ELR (cell line): Measurements from ENCODE around the gene TPRG1L.

Experiments used
- DNase-seq: peaks from one replicate; pipeline ENCODE4 v3.0.0-alpha.2; 2015; ENCODE audit warnings: low read depth

The TPRG1L gene

DNA sequence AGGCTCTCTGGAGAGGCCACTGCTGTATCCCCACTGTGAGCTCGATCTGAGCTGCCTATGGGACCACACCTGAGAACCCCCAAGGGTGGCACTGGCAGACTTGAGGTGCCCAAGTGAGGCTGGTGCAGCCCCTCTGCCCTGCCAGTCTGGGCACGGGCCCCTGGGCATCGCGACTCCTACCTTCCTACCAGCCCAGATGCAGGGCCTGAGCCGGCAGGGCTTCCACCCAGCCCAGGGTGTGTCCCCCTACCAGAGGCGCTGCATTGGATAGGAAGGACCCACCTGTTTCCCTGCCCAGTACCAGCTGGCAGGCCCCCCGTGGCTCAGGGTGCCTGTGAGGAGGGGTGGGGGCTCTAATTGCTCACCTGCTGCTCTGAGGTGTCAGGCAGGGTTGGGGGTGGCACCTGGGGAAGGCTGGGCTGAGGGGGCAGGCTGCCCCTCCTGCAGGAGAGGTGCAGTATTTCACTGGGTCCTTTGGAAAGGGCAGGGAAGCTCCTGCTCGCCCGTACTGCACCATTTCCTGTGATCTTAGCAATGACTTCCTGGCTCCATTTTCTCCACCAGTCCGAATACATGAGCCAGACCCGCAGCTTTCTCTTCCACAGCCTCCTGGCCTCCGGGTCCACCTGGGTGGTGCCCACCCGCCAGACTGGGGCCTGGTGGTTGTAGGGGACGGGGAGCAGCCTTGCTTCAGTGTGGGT lies 39.3 kb downstream of the TPRG1L start:
- DNase-seq: no peak

DNA sequence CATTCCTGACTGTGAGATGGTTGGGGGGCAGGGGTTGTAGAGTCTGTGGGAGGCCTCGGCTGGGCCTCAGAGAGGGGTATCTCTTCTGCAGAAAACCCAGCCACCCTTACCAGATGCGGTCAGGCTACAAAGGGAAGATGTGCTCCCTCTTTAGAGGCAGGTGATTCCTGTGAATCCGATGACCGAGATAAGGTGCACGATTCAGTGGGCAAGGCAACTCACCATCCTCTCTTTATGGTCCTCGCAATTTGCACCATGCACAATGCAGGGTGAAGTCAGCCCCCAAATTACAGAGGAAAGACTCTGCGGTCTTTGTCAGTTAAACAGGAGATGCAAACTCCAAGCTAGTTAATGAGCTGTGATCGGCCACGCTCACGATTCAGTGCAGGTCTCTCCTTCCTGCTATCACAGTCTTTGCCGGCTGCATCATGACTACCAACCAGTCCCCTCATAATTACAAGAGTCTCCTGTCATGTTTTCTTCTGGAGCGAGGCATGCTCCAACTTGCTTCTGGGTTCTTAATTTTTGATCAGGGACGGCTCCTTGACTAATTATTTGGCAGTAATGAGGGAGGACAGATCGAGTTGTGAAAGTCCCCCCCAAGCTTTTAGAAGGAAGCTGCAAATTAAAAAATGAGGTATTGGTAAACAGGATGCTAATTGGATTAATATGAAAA lies 40.0 kb downstream of the TPRG1L start:
- DNase-seq: no peak

GRCh38 chr1:3668148-3668547 lies 43.3 kb downstream of the TPRG1L start:
- no peak for DNase-seq

GRCh38 chr1:3668585-3669300 lies 43.9 kb downstream of the TPRG1L start:
- DNase-seq: no peak

- DNase-seq: no peak
These were observed 44.6 kb downstream of the TPRG1L start for GRCh38 chr1:3669421-3669821.

GRCh38 chr1:3669971-3670431 lies 45.2 kb downstream of the TPRG1L start:
- no peak for DNase-seq

DNA sequence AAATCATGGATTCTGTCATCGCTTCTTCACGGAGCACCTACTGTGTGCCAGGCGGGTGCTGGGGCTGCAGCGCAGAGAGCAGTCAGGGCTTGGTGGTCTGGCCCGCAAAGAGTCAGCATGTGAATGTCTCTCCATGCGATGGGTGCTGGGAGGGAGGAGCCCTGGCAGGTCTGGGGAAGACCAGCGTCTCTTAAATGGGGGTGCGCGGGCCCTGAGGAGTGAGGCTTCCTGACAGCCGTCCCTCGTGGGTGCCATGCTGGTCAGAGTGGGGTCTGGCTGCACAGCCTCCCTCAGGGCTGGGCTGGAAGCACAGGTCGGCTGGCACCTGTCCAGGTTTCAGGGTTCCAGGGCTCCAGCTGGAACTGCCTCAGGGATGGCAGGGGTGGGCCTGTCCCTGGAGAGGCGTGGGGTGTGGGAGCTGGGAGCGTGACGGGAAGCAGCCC lies 46.0 kb downstream of the TPRG1L start:
- no peak for DNase-seq

DNA sequence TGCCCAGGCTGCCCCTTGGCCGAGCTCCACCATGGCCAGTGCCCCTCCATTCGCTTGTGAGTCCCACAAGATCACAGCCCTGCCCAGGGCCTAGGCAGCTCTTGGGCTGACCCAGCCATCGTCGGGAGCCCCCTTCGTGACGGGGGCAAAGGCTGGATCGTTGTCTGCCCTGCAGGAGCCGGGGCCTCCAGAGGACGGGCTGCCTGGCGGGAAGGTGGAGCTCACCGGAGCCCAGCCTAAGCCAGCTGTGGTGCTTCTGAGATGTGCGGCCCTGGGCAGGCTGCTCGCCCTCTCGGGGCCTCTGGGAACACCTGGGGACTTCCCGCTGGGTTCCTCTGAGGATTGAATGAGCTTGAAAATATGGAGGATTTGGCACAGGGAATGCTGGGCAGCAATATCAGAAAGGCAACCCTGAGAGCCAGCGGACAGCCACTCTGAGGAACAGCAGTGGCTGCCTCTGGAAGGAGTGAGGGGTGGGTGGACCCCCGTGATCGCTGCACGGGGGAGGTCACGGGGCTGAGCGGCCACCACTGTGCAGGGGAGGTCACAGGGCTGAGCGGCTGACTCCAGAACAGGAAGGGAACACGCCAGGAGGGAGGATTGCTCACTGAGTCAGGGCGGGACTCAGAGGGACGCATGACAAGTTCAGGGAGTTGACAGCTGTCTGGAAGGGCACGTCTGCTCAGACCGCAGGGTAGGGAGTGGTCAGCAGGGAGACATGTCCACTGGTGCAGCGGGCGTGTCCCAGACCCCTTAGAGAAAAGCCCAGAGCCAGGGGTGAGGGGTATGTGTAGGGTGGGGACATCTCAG lies 46.8 kb downstream of the TPRG1L start:
- DNase-seq: peak; percentile 23

- DNase-seq: no peak
These were observed 47.6 kb downstream of the TPRG1L start for GRCh38 chr1:3672231-3672970.

DNA sequence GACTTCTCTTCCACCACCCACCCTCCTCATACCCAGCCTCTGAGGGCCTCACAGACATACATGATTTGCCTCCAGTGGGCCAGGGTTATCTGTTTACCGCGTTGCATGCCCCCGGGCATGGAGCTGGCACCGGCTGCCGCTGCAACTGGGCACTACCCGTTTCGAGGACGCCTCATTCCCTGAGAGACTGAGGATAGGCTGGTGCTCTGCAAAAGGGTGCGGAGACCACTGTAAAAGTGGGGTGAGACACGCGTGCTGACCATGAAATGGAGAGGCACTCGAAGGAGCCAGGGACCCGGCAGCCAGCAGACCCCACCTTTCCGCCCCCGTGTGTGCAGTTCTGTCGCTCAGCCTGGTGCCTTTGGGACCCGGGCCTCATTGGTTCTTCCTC lies 48.2 kb downstream of the TPRG1L start:
- no peak for DNase-seq

DNA sequence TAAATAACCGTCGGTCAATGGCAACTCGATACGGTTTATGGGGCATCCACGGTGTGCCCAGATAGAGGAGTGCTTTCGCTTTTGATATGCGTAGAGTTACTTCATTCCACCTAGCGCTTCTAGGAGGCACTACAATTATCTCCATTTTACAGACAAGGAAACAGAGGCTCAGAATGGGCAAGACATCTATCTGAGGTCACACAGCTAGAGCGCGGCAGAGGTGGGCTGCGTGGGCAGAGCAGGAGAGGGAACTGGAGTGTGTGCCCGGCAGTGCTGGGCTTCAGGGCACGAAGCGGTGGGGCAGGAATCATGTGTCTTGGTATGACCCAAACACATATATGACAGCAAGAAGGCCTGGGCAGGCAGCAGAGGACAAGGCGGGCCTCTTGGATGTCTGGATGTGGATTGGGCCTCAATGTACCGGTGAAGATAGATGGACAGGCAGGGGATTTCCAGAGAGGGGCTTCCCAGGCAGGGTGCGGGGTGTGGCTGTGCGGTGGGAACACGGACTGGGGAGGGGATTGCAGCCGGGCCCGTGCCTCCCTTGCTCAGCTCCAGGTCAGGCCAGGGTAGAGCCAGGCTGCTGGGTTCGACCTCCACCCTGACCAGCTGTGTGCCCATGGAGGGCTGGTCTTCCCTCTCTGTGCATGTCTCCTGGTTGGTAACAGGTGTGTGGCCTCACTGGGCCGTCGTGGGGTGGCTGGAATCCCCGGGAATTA lies 48.7 kb downstream of the TPRG1L start:
- no peak for DNase-seq

DNA sequence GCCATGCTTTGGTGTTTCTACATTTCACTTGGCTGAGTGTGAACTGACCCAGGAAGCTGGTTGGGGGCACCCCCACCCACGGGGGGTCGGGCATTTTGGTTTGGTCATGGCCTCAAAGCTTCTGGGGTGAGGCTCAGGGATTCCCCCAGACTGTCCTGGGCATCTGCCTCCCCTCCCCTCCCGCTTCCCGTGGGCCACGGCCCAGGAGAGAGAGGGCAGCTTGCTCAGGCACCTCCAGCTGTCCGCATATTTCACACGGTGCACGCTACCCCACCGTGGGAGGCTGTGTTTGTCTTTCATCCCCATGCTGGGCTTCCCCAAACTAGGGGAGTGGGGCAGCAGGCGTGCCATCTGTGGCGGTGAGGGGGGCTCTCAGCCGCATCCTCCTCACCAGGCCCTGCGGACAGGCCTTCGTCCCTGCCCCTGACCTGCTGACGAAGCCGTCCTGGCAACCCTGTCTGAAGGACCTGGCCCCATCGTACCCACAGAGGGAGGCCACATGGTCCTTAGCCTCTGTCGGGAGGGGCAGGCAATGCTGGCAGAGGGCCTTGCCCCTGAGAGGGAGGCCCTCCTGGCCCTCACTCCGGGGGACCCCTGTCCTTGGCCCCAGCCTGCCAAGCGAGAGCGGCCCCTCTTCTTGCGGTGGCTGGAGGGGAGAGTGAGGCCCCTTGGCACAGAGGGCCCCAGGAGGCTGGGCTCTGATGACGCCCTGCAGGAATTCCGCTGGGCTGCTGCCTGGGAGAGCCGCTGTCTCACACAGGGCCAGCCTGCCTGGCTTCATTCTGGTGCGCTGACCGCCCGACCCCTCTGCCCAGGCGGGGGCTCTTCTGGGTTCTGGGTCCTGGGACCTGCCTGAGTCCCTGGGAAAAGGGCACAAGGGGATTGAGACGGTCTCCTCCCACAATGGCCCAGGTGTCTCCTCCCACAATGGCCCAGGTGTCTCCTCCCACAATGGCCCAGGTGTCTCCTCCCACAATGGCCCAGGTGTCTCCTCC lies 49.6 kb downstream of the TPRG1L start:
- no peak for DNase-seq

DNA sequence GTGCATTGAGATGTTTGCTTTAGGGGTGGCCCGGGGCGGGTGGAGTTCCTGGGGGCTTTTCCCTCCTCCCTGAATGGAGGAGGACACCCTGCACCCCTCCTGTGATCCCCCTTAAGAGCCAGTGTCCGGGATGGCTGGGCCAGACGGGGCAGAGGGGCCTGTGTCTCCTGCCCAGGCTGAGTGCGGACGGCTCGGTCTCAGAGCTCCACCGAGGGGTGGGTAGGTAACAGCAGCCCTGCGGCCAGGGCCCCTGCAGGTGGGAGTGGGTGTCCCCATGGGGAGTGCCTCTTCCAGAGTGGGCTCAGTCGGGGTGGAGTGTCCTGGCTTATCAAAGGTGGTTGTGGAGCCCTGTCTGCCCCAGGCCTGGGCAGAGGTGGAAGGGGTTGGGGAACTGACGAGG lies 50.6 kb downstream of the TPRG1L start:
- no peak for DNase-seq

DNA sequence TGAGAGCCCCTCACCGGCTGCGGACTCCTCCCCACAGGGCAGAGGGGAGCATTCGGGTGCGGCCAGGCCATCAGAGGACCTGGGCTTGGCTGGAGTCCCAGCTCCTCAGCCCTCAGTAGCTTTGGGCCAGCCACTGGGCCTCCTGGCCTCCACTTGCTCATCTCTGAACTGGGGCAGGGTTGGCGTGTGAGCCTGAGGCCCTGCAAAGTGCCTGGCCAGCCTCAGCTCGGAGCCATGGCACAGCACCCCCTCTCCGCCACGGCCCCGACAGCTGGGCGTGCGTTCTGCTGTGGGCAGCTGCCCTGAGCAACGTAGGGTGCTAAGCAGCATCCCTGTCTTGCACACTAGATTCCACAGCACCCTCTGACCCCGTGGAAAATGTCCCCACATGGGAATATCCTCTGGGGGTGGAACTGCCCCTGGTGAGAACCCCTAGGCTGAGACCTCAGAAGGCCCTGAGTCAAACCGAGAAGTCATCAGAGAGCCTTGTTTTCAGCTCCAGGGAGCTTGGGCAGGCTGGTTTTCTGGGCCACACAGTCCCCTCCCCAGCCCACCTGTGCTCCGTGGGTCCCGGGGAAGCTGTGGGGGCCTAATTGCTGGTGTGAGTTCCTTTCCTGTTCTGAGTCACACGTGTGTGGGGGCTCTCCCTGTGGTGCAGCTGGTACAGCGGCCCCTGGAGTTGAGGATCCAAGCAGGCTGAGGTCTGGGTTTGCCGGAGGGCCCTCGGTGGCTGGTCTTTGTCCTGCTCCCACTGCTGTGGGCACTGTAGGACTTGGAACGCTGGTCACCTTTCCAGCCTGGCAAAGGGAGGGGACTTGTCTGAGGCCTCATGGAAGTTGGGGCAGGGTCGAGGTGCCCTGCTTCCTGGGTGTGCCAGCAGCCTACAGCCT lies 52.0 kb downstream of the TPRG1L start:
- DNase-seq: no peak

DNA sequence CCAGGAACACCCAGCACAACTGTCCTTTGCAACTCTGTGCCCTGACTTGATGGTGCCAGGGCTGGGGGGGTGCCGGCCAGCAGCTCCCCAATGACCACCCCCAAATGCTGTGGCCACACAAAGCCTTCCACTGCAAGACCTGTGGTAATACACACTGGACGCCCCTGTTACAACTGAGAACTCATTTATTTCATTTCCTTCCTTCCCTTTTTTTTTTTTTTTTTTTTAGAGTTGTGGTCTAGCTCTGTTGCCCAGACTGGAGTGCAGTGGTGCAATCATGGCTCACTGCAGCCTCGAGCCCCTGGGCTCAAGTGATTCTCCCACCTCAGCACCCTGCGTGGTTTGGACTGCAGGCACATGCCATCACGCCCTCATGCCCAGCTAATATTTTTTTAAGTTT lies 52.7 kb downstream of the TPRG1L start:
- no peak for DNase-seq

DNA sequence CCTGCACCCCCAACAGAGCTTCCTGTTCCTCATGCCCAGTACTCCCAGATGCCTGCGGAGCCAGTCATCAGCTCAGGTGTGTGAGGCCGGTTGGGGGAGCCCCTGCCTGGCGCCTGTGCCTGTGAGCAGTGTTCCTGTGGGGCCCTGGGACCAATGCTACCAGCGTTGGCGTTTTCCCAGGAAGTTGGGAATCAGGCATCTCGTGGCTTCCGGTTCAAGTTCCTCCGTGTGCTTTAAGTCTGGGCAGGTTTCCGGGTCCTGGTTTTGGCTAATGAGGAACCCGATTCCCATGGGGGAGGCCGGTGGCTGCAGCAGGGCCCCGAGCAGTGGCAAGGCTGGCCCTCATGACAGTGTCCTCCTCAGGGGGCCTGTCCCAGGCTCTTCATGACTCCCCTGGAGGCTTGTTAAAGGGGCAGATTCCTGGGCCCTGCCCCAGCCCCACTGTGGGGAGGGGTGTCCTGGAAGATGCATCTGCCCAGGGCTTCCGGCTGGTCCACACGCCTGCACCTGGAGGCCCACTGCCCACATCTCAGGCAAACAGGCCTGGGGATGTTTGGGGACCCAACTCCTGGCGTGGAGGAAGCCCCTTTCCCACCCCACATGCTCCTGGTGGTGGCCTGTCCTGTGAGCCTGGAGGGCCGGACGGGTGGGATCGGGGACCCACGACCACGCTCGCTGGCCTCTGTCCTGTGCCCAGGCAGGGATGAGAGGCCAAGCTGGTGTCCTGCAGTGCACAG lies 53.7 kb downstream of the TPRG1L start:
- no peak for DNase-seq

GRCh38 chr1:3679098-3679555 lies 54.3 kb downstream of the TPRG1L start:
- no peak for DNase-seq
